A549 (cell line): ENCODE results near the gene SEMA5A.

Experiments
- BCL3 ChIP-seq: fragments of >200 bp; sonication (Bioruptor Twin); formaldehyde crosslinking; IDR thresholded peaks from 3 replicates; pipeline ENCODE4 v1.6.1; 2016
- CHD2 ChIP-seq: fragments of 150-350 bp; IDR thresholded peaks from 2 replicates; pipeline ENCODE4 v1.6.1; 2014; ENCODE audit warnings: low read length; ENCODE audit not compliant: partially characterized antibody
- CTCF ChIP-seq: fragments of >200 bp; sonication (Bioruptor Twin); formaldehyde crosslinking; IDR thresholded peaks from 3 replicates; pipeline ENCODE4 v1.5.1; 2016
- JUN ChIP-seq, 2 experiments: fragments of >200 bp; sonication (Bioruptor Twin); formaldehyde crosslinking; IDR thresholded peaks; 2 replicates in 1 of 2; 3 replicates in 1 of 2; pipeline ENCODE4 v1.6.1; 2016 to 2017
- POLR2A ChIP-seq: IDR thresholded peaks from 2 replicates; pipeline ENCODE4 v1.6.1; 2012; ENCODE audit warnings: mild to moderate bottlenecking, low read length
- RAD21 ChIP-seq, 2 experiments: fragments of >200 bp in 1 of 2; sonication (Bioruptor Twin) in 1 of 2; formaldehyde crosslinking in 1 of 2; IDR thresholded peaks in 1 of 2; conservative IDR thresholded peaks in 1 of 2; 2 replicates in 1 of 2; 3 replicates in 1 of 2; pipeline ENCODE4 v1.6.1; 2012 to 2018; ENCODE audit warnings: inconsistent platforms in 1 of 2
- TF ChIP-seq, protein P1 (sequence below): fragments of 200-600 bp; sonication (generic); IDR thresholded peaks from 2 replicates; pipeline ENCODE4 v1.6.1; 2016; ENCODE audit warnings: antibody characterized with exemption, mild to moderate bottlenecking, moderate library complexity

DNA sequence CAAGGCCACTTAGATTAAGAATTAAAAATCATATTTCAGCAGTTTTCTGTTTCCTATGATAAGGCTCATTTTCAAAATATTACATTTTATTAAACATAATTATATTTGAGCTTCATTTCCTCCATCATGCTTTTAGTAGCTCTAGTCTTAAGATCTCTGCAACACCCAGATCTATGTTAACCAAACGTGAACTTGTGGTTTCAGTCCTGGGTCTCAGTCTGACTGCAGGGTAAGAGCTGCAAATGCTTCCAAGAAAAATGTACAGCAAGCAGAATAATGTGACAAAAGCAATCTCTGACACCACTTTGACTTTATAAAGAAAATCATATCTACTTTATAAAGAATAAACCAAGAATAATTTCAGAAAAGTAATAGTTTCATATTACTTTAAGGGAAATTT is 512.4 kb downstream of the SEMA5A start:
- TF ChIP-seq POLR2A (no peak), CTCF (no peak), JUN (IDR thresholded peaks at IDR 0.05) (no peak), BCL3 (no peak), RAD21 (conservative IDR thresholded peaks at IDR 0.05 in 1 of 2, IDR thresholded peaks at IDR 0.05 in 1 of 2) (no peak), CHD2 (no peak)
- TF ChIP-seq, protein P1, sequence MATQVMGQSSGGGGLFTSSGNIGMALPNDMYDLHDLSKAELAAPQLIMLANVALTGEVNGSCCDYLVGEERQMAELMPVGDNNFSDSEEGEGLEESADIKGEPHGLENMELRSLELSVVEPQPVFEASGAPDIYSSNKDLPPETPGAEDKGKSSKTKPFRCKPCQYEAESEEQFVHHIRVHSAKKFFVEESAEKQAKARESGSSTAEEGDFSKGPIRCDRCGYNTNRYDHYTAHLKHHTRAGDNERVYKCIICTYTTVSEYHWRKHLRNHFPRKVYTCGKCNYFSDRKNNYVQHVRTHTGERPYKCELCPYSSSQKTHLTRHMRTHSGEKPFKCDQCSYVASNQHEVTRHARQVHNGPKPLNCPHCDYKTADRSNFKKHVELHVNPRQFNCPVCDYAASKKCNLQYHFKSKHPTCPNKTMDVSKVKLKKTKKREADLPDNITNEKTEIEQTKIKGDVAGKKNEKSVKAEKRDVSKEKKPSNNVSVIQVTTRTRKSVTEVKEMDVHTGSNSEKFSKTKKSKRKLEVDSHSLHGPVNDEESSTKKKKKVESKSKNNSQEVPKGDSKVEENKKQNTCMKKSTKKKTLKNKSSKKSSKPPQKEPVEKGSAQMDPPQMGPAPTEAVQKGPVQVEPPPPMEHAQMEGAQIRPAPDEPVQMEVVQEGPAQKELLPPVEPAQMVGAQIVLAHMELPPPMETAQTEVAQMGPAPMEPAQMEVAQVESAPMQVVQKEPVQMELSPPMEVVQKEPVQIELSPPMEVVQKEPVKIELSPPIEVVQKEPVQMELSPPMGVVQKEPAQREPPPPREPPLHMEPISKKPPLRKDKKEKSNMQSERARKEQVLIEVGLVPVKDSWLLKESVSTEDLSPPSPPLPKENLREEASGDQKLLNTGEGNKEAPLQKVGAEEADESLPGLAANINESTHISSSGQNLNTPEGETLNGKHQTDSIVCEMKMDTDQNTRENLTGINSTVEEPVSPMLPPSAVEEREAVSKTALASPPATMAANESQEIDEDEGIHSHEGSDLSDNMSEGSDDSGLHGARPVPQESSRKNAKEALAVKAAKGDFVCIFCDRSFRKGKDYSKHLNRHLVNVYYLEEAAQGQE, result no peak
